Tibial nerve (tissue), 3 donors: ENCODE measurements around the gene ULK3.

Experiments used
- POLR2A ChIP-seq, 2 donors: fragments of 450-650 bp; IDR thresholded peaks; one replicate each; pipeline ENCODE4 v1.6.1; 2017; ENCODE audit warnings: antibody characterized with exemption in 2 of 2, mild to moderate bottlenecking in 2 of 2, moderate library complexity in 2 of 2
- TF ChIP-seq, protein P1 (sequence below), 5 experiments: fragments of 200-600 bp in 3 of 5; fragments of 450-650 bp in 2 of 5; sonication (generic) in 3 of 5; IDR thresholded peaks; one replicate each; pipeline ENCODE4 v1.5.1; 2016 to 2019; ENCODE audit warnings: antibody characterized with exemption in 5 of 5, mild to moderate bottlenecking in 3 of 5, moderate library complexity in 2 of 5

DNA sequence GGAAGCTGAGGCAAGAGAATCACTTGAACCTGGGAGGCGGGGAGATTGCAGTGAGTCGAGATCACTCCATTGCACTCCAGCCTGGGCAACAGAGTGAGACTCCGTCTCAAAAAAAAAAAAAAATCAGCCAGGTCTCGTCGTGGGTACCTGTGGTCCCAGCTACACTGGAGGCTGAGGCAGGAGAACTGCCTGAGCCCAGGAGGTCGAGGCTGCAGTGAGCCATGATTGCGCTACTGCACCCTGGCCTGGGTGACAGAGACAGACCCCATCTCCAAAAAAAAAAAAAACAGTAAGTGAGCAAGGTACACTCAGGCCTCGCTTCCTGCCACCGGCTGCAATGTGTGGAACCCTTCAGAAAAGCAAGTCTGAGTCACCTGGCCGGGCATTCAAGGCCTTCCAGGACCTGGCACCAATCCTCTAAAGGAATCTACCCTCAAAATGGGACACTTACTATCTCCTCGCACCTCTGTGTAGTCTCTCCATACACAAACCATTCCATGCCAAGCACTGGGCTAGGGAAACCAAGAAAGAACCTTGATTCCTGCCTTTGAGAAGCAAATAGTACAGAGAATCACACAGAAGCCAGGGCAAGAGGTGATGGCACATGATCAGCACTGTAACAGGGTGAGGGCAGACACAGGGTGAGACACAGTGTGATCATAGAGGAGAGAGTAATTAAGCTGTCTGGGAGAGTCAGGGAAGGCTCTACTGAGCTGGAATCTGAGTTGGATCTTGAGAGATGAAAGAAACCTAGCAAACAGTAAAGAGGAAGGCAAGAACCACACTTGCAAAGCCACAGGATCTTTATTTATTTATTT is 20.5 kb upstream of the ULK3 start:
- TF ChIP-seq, protein P1, sequence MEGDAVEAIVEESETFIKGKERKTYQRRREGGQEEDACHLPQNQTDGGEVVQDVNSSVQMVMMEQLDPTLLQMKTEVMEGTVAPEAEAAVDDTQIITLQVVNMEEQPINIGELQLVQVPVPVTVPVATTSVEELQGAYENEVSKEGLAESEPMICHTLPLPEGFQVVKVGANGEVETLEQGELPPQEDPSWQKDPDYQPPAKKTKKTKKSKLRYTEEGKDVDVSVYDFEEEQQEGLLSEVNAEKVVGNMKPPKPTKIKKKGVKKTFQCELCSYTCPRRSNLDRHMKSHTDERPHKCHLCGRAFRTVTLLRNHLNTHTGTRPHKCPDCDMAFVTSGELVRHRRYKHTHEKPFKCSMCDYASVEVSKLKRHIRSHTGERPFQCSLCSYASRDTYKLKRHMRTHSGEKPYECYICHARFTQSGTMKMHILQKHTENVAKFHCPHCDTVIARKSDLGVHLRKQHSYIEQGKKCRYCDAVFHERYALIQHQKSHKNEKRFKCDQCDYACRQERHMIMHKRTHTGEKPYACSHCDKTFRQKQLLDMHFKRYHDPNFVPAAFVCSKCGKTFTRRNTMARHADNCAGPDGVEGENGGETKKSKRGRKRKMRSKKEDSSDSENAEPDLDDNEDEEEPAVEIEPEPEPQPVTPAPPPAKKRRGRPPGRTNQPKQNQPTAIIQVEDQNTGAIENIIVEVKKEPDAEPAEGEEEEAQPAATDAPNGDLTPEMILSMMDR (IDR thresholded peaks at IDR 0.05), result no peak
- no peak for TF ChIP-seq POLR2A (IDR thresholded peaks at IDR 0.05)
